ENCODE measurements around the gene HNRNPA0.
"Not testable (repeated sequence)": the region's sequence is repeated elsewhere in the genome, so short reads cannot be mapped to it uniquely, and the experiment has no call there.

The HNRNPA0 gene

DNA sequence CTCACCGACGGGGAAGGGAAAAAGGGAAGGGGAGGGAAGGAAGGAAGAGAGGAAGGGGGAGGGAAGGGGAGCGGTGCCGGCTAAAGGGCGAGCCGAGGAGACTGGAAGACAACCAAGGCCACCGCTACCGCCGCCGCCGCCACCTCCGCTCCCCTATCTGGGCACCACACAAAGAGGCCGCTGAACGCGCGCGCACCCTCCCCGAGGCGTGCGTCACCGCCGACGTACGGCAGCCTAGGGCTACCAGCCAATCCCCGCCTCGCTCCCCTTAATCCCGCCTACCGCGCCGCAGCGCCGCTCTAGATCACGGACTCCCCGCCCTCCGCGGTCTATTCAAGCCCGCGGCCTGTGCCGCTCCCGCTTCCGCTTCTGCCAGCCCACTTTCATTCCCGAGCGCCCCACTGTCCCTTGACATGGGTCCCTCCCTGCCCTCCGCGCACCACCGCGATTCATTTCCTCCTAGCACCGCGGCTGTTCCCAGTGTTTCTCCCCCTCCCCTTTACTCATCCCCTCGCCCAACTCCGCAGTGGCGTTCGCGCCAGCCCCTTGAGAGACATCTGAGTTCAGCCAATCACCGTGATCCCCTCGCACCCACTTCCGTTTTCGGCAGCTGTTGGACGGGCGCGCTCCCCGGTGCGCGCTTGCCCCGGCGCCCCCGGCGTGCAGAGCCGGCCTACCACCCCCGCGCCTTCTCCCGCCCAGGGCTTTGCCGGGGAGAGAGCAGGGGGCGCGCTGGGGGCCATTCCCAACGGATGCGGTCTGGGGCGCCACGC lies at the start of gene HNRNPA0:
Gene HNRNPA0 (minus strand): TSS at position 176 of the 773 bp plus-strand sequence. CDS start 297 bp downstream, outside the sequence.
- DNase-seq (ENCODE audit: low read depth in 2 of 2), result peak; percentile 94 to 97

DNA sequence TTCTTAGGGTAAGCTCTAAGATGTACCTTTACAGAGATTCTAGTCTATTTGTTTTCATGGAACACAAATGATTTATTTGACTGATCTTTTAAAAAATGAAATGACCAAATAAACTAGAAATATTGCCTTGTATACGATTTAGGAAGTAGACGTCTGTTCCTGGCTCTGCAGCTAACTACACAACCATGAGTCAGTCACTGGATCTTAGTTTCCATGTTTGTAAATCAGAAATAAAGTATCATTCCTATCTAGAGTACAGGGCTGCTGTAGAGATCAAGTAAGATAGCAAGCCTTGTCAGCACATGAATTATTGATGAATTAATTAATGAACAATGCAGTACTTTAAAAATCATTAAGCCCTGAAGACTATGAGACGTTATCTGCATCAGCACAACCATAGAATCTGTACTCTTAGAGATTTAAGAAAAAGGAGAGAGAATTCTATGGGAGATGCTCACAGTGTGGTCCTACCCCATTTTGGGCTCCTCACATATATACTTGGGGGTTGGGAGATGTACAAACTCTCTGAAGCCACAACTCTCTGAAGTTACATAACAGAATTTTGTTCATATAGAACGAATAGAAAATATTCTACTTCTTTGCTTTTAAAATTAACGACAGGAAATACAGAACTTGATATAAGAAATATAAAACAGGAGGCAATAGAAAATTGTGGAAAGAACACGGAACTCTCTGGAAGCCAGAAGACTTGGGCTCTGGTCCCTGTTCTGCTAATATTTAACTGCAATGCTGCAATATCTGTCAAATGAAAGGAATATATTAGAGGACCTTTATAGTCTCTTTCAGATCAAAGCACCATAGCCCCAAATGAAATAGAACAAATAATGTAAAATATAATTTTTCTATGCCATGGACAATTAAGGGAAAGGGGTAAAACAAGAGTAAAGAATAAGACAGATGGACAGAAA lies 48.4 kb upstream of the HNRNPA0 start:
- no peak for DNase-seq (ENCODE audit: low read depth in 2 of 2)

DNA sequence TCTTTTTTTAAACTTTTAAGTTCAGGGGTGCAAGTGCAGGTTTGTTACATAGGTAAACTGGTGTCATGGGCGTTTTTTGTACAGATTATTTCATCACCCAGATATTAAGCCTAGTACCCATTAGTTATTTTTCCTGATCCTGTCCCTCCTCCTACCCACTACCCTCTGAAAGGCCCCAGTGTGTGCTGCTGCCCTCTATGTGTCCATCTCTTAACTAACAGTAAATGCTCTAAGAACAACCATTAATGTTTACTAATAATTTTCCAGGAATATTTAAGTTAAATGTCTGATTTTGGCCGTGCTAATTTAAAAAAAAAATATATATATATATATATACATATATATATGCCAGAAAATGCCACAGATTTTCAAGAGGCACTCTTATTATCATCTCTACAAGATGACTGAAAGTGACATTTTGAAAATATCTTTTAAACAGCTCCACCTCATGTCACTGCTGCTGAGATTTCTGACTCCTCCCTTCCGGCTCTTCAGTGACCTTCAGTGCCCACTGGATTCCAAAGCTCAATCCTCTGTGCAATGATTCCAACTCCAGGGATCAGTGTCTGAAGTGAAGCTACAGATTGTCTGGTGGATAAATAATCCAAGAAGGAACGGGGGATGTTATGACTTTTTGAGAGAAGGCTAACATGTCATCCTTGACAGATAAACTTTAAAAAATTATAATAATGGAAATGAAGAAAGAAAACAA lies 46.7 kb upstream of the HNRNPA0 start:
- no peak for DNase-seq (ENCODE audit: low read depth in 2 of 2)

DNA sequence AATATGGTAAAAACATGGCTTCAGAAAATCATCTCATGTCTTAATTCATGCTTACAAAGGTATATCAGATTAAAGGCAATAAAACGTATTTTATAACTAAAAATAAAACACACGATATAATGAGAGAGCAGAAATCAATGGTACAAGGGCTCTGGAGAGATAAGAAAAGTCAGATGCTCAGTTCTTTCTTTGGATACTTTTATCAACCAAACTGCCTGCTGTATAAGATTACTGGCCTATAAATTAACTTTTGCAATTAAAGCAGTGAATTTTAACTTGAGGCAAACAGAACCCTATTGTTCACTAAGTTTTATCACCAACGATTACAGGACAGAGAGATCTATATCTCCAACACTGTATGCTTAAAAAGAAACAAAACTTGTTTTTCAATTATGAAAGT lies 42.1 kb upstream of the HNRNPA0 start:
- no peak for DNase-seq (ENCODE audit: low read depth in 2 of 2)

DNA sequence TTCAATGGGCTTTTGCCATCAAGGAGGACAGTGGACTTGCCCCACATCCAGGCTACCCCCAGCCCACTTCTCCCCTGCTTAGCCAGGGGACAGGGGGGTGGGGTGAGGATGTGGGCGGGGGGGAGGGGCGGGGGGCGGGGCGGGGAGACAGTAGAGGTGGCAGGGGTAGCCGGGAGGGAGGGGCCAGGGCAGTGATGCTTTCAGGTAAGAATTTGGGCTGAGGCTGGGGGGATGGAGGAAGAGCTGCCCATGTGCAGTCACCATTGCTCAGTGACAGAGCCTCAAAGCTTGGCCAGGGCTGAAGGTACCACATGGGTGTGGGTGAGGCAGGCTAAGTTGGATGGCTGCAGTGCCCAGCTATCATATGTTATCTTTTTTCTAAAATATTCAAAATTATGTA lies 40.7 kb upstream of the HNRNPA0 start:
- DNase-seq (ENCODE audit: low read depth in 2 of 2), result no peak

DNA sequence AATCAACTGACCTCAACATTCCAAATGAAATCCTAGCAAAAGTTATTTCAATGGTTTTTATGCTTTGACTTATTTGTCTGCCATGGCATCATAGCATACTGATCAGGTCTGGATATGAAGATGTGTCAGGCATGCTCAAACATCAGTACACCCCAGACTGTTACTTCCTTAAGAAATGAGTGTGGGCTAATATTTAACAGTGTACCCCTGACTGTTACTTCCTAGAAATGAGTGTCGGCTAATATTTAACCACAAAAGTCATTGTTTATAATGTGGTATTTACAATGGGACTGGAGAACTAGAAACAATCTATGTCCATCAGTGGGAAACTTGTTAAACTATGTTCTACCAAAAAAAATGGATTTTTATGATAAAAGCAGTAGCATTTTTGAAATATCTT lies 38.1 kb upstream of the HNRNPA0 start:
- no peak for DNase-seq (ENCODE audit: low read depth in 2 of 2)

DNA sequence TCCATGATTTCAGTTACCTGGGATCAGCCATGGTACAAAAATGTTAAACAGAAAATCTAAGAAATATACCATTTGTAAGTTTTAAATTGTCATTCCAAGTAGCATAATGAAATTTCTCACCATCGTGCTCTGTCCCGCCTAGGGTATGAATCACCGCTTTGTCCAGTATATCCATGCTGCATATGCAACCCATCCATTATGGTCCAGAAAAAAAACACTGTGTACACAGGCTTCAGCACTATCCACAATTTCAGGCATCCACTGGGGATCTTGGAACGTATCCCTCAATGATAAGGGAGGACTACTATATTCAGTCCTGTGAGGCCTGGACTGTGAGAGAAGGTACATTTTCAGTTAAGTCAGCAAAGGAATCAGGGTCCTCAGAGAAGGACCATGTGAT lies 37.6 kb upstream of the HNRNPA0 start:
- DNase-seq (ENCODE audit: low read depth in 2 of 2), result no peak

DNA sequence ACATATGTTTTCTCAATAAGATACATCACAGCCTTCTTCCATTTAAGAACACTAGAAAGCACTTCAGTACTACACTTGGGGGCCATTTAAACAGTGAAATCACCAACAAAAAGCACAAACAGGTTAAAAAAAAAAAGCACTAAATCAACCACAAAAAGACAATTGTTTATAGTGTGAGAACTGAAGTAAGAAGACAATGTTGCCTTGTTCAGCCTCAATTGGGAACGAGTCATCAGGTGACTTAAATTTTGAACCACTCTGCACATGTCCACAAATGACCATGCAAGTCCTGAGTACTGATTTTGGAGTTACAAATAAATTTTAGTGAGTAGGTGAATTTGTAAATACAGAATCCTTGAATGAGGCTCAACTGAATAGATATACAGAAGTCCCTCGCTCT lies 37.2 kb upstream of the HNRNPA0 start:
- DNase-seq (ENCODE audit: low read depth in 2 of 2), result no peak

DNA sequence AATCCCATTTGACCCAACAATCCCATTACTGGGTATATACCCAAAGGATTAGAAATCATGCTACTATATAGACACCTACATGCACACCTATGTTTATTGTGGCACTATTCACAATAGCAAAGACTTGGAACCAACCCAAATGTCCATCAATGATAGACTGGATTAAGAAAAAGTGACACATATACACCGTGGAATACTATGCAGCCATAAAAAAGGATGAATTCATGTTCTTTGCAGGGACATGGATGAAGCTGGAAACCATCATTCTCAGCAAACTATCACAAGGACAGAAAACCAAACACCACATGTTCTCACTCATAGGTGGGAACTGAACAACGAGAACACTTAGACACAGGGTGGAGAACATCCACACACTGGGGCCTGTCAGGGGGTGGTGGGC lies 34.4 kb upstream of the HNRNPA0 start:
- DNase-seq (ENCODE audit: low read depth in 2 of 2), result not testable (repeated sequence)

DNA sequence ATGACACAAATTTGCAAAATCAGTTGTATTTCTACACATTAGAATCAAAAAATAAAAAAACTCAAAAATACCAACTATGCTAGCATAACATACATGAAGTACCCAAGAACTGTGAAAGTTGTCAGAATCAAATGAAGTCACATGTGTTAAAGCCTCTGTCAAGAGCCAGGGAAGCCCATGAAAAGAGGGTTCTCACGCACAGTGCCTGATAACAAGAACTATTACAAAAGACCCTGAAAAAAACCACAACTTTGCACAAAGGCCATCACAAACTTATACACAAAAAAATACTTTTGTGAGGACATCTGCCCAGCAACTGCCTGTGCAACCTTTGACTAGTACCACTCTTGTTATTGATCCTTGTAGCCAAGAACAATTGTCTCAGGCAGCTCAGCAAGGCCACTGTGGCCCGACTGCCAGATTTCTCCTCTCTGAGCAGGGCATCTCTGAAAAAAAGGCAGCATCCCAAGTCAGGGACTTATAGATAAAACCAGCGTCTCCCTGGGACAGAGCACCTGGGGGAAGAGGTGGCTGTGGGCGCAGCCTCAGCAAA lies 28.9 kb upstream of the HNRNPA0 start:
- DNase-seq (ENCODE audit: low read depth in 2 of 2), result no peak

DNA sequence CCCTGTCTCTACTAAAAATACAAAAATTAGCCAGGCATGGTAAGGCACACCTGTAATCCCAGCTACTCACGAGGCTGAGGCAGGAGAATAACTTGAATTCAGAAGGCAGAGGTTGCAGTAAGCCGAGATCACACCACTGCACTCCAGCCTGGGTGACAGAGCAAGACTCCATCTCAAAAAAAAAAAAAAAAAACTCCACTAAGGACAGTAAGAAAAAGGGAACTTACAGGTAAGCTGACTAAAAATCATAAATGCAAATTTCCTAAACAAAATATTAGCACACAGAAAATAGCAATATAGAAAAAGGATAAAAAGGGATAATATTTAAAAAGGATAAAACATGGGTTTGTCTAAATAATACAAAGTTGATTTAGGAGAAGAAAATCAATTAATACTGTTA lies 27.9 kb upstream of the HNRNPA0 start:
- no peak for DNase-seq (ENCODE audit: low read depth in 2 of 2)

DNA sequence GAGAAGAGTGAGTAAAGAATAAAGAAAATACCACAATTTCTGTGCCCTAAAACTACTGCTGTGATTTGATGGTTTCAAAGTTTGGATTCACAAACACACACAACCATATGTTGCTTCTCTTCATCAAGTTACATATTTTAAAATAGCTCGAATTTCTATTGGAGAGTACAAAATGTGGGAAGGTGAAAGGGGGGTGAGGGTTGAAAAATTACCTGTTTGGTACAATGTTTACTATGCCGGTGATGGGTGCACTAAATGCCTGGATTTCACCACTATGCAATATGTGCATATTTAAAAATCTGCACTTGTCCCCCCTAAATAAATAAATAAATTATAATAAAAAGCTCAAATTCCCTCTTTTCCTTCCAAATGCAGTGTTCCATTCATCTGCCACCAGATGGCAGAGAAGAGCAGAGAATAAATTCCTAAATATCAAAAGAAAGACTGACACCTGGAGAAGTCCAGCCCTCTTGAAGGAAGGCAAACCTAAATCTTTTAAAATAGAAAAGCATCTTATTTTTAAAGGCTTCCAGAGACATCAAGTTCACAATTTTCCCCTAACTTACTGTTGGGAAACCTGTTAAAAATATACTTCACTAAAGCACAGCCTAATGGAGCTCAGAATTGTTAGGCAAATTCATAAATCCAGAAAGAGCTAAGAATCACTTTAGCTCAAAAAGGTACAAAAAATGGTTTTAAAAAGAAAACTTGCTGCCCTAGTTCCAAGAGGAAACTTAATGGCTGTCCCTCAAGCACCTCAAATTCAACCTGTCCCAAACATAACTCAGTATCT lies 24.8 kb upstream of the HNRNPA0 start:
- no peak for DNase-seq (ENCODE audit: low read depth in 2 of 2)

DNA sequence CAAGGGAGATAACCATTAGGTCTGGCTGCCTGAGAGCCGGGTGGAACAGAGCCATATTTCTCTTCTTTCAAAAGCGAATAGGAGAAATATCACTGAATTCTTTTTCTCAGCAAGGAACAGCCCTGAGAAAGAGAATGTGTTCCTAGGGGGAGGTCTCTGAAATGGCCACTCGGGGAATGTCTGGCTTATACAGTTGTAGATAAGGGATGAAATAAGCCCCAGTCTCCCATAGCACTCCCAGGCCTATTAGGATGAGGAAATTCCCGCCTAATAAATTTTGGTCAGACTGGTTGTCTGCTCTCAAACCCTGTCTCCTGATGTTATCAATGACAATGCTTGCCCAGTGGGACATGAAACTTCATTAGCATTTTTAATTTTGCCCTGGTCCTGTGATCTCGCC lies 13.8 kb upstream of the HNRNPA0 start:
- not testable (repeated sequence) for DNase-seq (ENCODE audit: low read depth in 2 of 2)

DNA sequence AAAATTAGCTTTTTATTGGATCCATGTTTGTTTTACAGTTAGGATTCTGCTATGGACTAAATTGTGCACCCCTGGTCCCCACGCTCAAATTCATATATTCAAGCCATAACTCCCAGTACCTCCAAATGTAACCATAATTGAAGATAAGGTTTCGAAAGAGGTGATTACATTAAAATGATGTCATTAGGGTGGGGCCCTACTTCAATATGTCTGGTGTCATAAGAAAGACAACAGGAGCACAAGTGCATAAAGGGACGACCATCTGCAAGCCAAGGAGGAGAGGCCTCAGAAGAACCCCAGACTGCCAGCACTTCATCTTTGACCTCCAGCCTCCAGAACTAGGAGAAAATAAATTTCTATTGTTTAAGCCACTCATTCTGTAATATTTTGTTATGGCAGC lies 7.4 kb upstream of the HNRNPA0 start:
- no peak for DNase-seq (ENCODE audit: low read depth in 2 of 2)

DNA sequence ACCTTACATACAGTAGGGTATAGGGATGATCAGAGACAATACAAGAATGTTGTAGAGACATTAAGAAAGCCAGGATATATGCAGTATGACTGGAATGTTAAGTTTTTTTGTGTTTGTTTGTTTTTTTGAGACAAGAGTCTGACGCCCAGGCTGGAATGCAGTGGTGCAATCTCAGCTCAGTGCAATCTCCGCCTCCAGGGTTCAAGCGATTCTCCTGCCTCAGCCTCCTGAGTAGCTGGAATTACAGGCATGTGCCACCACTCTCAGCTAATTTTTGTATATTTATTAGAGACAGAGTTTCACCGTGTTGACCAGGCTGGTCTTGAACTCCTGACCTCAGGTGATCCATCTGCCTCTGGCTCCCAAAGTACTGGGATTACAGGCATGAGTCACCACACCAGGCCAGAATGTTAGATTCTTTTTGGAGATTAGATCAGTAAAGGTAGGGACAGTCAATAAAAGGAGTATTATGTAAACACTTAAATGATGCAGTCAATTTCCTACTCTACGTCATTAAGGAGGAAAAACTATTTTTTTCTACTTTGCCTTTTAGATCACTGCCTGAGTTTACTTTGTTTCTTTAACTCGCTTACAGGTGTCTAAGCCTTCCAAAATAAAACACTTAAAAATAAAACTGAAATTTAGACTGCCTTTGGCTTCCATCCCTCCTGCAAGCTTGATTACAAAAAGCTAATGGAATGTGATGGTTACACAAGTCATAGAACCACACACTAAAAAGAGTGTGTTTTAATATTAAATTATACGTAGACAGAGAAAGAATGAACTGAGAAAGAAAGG lies 6.8 kb upstream of the HNRNPA0 start:
- DNase-seq (ENCODE audit: low read depth in 2 of 2), result no peak

DNA sequence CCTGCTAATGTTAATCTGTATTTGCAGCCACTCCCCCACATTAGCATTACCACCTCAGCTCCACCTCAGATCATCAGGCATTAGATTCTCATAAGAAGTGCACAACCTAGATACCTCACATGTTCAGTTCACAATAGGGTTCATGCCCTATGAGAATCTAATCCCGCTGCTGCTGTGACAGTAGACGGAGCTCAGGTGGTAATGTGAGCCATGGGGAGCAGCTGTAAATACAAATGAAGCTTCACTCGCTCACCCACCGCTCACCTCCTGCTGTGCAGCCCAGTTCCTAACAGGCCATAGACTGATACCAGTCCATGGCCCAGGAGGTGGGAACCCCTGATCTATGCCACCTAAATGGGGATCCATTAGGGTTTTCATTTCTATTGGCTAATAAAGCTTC lies 6.1 kb upstream of the HNRNPA0 start:
- no peak for DNase-seq (ENCODE audit: low read depth in 2 of 2)

DNA sequence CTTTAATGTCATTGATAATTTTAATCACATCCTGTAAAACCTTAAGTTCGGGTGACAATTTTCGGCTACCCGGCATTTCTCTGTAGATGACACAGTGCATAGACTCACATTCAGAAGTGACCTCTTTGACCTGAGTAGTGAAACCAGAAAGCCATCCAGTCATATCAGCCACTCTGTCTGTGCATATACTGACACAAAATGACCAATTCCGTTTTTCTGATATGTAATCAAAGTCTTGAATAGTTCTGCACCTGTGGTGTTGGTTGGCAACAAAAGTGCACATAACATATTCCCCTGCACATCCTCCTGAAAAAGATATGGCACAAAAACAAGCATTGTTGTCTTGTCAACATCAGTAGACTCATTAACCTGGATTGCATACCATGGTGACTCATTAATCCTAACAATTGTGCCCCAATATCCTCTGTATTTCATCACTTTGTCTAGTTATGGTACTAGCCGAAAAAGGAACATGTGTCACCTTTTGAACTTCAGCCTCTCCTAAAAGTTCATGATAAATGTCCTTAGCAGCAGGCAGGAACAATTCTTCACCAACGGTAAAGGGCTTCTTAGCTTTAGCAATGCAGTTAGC lies 4.6 kb upstream of the HNRNPA0 start:
- no peak for DNase-seq (ENCODE audit: low read depth in 2 of 2)

DNA sequence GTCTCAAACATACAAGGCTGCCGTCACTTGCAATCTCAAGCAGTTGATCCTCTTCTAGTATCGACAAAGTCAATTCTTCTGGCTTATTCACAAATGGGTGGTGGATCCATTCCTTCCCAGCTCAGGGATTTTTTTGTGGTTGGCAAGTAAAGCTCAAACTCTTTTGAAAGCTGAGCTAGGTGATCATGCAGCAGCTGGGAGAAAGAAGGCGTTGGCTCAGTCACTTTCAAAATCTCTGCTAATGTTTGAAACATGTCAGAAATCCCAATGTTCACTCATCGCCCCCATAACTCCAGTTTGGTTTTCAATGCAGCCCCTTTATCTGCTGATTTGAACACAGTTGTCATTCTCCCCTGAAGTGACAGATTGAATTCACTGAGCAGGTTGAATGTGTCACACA lies 4.0 kb upstream of the HNRNPA0 start:
- DNase-seq (ENCODE audit: low read depth in 2 of 2), result no peak

DNA sequence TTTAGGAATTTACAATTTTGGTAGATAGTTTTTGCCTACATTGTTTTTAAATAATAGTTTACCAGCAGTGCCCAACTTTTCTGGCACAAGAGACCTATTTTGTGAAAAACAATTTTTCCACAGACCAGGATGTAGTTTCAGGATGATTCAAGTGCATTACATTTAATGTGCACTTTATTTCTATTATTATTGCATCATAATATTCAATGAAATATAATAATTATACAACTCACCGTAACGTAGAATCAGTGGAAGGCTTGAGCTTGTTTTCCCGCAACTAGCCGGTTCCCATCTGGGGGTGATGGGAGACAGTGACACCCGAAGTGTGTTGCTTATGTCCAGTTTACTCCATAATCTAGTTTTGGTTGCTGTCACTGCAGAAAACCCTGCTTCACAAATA lies 3.5 kb upstream of the HNRNPA0 start:
- DNase-seq (ENCODE audit: low read depth in 2 of 2), result no peak
